HG03571 (cell line): ENCODE measurements around the gene BRMS1.

Experiments
- ATAC-seq: cut with Tn5 transposase; IDR thresholded peaks from one replicate; pipeline ENCODE4 v1.9.1; 2021; ENCODE audit not compliant: unreplicated experiment

The BRMS1 gene

DNA sequence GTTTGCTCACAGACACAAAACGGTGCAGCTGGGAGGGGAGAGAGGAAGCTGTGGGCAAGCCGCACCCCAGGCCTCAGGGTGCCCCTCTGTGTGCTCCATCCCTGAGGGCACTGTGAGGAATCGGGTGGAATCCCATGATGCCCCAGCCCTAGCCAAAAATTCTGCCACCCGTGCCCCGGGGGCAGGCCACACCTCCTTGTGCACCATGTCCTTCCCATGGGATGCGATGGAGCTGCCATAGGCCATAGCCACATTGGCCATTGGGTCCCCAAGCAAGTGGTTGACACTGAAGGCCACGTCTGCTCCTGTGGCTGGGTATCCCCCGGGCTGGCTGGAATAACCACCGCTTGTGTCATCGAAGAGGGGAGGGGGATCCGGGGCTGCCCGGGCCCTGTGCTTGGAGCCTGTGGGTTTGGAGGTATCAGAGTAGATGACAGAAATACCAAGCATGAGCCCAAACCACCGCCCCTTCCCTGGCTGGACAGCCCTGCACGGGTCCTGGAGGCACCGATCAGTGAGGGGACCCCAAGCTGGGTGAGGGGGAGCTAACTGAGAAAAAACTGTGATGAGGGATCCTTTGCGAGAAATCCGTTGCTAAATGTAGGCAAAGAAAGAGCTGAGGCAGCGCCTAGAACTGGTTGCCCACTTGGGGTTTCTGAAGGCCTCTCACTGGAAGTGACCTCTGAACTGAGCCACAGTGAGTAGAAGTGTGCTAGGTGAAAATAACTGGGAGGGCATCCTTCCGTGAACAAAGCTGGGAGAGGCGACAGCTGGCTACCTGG, 56.8 kb downstream of the BRMS1 start:
- no peak for ATAC-seq
